ENCODE data around the gene MIER3. TPM values are rescaled to one million over a fixed set of nuclear protein-coding genes. Genes with fewer than 3 reads are reported as not detected.

Gene MIER3
- total RNA-seq, 1 donor from 2014 or later, result 14.0 TPM

- no peak for DNase-seq (ENCODE audit: low read depth, low spot score)
Measured at GRCh38 chr5:56961746-56962145, 9.8 kb upstream of the MIER3 start.

- DNase-seq (ENCODE audit: low read depth, low spot score), result no peak
Measured at GRCh38 chr5:56959326-56959725, 7.4 kb upstream of the MIER3 start.

GRCh38 chr5:56958595-56958994 is 6.7 kb upstream of the MIER3 start:
- no peak for DNase-seq (ENCODE audit: low read depth, low spot score)

- DNase-seq (ENCODE audit: low read depth, low spot score), result no peak
Measured at GRCh38 chr5:56954262-56954661, 2.3 kb upstream of the MIER3 start.

GRCh38 chr5:56951126-56951945 is 587 bp downstream of the MIER3 start:
- no peak for DNase-seq (ENCODE audit: low read depth, low spot score)

GRCh38 chr5:56950626-56951125 is 1.2 kb downstream of the MIER3 start:
- no peak for DNase-seq (ENCODE audit: low read depth, low spot score)

- no peak for DNase-seq (ENCODE audit: low read depth, low spot score)
Measured at GRCh38 chr5:56947052-56947451, 4.9 kb downstream of the MIER3 start.

- DNase-seq (ENCODE audit: low read depth, low spot score), result no peak
Measured at GRCh38 chr5:56941981-56942380, 9.9 kb downstream of the MIER3 start.

GRCh38 chr5:56938858-56939257 is 13.1 kb downstream of the MIER3 start:
- DNase-seq (ENCODE audit: low read depth, low spot score), result no peak

- no peak for DNase-seq (ENCODE audit: low read depth, low spot score)
Measured at GRCh38 chr5:56934325-56934724, 17.6 kb downstream of the MIER3 start.

GRCh38 chr5:56922922-56923321 is 29.0 kb downstream of the MIER3 start:
- no peak for DNase-seq (ENCODE audit: low read depth, low spot score)

- no peak for DNase-seq (ENCODE audit: low read depth, low spot score)
Measured at GRCh38 chr5:56919942-56920662, 31.8 kb downstream of the MIER3 start.

- no peak for DNase-seq (ENCODE audit: low read depth, low spot score)
Measured at GRCh38 chr5:56918054-56918453, 33.9 kb downstream of the MIER3 start.

GRCh38 chr5:56917534-56917933 is 34.4 kb downstream of the MIER3 start:
- no peak for DNase-seq (ENCODE audit: low read depth, low spot score)

- no peak for DNase-seq (ENCODE audit: low read depth, low spot score)
Measured at GRCh38 chr5:56914678-56915077, 37.2 kb downstream of the MIER3 start.

- no peak for DNase-seq (ENCODE audit: low read depth, low spot score)
Measured at GRCh38 chr5:56913766-56914165, 38.2 kb downstream of the MIER3 start.

- no peak for DNase-seq (ENCODE audit: low read depth, low spot score)
Measured at GRCh38 chr5:56910210-56910965, 41.5 kb downstream of the MIER3 start.

- DNase-seq (ENCODE audit: low read depth, low spot score), result peak; percentile 90
Measured at GRCh38 chr5:56909294-56910209, 42.4 kb downstream of the MIER3 start, which contains the start of gene SETD9. TSS of gene SETD9 (plus strand) at chr5:56909596. CDS start at chr5:56909646, 50 bp downstream.

GRCh38 chr5:56908942-56909293 is 43.0 kb downstream of the MIER3 start:
- DNase-seq (ENCODE audit: low read depth, low spot score), result no peak

GRCh38 chr5:56900858-56901578 is 50.9 kb downstream of the MIER3 start:
- no peak for DNase-seq (ENCODE audit: low read depth, low spot score)
